GM18526 (cell line): ENCODE results near the gene SH2B2.

Source experiments
- POLR2A ChIP-seq: IDR thresholded peaks from 3 replicates; pipeline ENCODE4 v1.6.1; 2011; ENCODE audit not compliant: insufficient read length; ENCODE audit errors: extremely low read depth

The SH2B2 gene

DNA sequence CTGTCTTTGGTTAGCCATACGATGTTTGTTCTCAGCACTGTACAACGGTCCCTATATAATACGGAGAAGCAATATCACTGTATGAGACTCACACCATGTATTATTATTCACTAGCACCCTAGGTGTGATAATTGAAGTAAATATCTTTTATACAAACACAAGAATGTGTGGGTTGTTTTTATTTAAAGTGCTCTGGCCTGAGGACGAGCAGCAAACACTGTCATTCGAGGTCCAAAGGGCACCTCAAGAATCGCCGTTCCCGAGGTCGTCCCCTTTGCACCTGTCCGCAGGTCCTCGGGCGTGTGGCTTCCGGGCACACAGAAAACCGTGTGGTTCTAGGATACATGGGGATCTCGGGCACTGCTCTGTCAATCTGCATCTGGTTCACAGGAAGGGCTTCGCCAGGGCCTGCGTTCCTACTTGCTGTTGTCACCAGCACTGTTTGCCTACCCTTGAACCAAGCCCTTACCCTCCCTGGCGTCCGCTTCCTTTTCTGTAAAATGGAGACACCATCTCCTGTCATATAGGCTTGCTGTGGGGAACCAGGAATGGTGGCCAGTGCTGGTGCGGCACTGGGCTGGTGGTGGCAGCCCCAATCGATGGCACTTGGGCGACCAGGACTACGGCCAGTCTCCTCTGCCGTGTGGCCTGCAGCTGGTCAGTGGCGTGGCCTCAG lies 28.5 kb upstream of the SH2B2 start:
- TF ChIP-seq POLR2A: no peak

DNA sequence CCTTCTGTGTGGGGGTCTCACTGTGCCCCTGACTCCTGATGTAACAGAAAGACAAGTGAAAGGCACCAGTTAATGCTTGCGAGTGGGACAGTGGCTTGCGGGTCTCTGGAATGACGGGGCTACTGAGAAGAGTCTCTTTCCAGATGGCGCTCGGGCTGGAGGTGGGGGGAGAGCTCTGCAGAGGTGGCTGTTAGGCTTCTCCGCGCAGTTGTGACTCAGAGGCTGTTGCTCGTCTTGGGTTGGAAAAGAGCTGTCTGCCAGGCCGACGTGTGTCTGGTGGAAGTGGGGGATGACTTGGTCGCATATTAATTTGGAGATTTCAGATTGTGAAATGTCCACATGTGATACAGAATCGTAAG lies 27.9 kb upstream of the SH2B2 start:
- no peak for TF ChIP-seq POLR2A

DNA sequence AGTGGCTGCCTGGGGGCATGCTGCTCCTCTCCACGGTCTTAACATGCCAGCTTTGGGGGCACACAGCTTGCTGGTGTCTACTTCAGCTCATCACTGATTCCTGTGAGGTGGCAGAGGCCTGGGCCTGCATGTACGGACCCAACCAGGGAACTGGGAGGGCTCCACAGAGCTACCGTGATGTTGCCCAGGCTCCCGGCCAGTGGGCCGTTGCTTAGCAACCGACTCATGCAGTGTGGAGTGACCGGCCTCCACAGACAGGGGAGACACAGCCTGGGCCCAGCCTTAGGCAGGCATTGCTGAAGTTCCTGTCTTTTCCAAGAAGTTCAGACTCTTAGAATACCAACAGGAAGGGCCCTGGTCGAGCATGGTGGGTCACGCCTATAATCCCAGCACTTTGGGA lies 25.8 kb upstream of the SH2B2 start:
- TF ChIP-seq POLR2A: no peak

DNA sequence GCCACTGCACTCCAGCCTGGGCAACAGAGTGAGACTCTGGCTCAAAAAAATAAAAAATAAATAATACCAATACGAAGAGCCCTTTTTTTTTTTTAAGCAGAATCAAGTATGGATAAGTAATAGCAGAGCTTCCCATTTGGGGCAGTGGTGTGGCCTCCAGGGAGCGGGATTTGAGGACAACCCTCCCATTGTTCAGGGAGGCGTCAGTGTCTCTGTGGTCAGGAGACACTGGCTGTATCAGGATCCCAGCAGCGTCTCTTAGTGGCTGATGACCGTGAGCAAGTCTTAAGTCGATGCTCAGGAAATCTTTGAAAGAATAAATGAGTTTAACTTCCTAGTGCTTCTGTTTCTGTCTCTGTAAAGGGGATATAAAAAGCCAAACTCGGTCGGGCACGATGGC lies 25.2 kb upstream of the SH2B2 start:
- TF ChIP-seq POLR2A: no peak

DNA sequence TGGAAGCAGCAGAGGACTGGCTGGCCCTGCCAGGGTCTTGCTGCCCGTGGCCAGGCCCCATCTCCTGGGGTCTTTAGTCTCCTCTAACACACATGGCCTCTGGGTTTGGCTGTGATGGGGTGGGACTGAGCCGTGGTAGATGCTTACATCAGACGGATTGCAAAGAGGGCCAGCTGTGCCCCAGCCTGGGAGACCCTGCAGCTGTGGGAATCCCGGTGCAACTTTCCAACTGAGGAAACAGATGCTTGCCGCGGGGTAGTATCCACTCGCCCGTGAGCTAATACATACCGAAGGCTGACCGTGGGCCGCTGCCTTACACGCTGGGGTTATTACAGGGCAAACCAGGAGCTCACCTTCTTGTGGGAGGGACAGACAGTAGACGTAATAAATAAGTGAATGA lies 24.1 kb upstream of the SH2B2 start:
- TF ChIP-seq POLR2A: no peak

DNA sequence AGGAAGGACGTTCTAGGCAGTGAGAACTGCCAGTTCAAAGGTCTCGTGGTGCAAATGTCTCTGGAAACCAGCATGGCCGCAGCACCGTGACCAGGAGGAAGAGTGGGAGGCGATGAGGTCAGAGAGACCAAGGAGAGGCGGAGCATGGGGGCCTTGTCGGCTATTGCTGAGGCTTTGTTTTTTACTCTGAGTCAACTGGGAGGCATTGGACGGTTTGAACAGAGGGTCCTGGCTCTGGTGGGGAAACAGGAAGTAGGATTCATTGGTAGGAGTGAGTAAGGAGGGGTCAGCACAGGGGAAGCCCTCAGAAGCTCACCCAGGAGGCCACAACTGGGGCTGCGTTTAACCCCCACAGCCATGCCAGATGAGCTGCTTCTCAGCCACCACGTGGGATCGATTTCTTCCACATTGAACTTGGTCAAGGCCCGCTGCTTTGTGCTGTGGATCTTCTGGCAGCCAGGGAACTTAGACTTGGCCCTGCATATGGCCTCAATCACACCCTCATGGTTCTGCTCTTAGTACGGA lies 22.2 kb upstream of the SH2B2 start:
- TF ChIP-seq POLR2A: no peak

DNA sequence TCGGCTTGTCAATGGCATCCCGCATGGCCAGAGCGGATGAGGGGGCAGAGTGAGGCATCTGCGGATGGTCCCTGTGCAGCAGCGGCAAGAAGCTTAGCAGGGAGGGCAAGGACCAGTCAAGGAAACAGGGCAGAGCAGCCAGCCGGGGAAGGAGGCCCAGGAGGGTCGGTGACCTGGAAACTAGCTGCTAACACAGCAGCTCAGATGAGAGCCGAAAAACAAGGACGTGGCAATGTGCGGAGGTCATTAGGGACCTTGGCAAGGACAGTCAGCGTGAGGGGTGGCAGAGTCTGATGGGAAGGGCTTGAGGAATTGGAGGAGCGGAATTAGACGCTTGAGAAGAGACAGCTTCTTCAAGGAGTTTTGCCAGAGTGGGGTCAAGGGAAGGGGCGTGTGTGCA lies 20.1 kb upstream of the SH2B2 start:
- no peak for TF ChIP-seq POLR2A

DNA sequence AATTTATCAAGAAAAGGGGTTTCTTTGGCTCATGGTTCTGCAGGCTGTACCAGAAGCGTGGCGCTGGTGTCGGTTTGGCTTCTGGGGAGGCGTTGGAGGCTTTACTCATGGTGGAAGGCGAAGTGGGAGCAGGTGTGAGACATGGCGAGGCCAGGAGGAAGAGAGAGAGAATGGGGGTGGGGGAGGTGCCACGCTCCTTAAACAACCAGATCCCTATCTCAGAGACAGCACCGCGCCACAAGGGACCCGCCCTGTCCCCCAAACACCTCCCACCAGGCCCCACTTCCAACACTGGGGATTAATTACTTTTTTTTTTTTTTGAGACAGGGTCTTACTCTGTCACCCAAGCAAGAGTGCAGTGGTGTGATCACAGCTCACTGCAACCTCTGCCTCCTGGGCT lies 18.0 kb upstream of the SH2B2 start:
- no peak for TF ChIP-seq POLR2A

DNA sequence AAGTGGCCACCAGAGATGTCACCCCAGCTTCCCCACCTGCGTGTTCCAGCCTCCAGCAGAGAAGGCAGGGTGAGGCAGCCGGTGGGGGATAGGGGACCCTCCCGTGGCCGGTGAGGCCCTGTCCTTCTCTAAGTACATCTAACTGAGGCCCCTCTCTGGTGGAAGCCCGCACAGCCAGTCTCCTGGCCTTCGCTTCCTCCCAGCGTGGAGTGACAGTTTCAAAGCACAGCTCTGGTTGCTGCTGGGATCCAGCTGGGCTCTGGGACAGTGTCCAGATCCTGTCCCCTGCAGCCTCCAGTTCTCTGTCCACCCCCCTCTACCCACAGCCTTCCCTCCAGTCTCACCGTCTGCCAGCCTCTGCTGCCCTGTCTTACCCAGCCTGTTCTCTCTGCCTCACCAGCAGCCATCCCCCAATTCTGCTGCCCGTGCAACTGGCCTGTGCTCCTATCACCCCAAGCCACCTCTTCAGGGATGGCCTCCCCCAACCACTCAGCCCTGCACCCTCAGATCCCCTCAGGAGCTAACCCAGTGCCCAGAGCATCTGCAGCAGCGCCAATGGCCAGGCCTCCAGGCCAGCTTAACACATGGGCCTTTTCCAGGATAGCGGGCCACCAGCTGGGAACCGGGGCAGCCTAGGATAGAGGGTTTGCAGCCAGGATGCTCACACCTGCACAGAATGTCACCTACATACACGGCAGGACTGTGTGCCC lies 16.3 kb upstream of the SH2B2 start:
- no peak for TF ChIP-seq POLR2A

DNA sequence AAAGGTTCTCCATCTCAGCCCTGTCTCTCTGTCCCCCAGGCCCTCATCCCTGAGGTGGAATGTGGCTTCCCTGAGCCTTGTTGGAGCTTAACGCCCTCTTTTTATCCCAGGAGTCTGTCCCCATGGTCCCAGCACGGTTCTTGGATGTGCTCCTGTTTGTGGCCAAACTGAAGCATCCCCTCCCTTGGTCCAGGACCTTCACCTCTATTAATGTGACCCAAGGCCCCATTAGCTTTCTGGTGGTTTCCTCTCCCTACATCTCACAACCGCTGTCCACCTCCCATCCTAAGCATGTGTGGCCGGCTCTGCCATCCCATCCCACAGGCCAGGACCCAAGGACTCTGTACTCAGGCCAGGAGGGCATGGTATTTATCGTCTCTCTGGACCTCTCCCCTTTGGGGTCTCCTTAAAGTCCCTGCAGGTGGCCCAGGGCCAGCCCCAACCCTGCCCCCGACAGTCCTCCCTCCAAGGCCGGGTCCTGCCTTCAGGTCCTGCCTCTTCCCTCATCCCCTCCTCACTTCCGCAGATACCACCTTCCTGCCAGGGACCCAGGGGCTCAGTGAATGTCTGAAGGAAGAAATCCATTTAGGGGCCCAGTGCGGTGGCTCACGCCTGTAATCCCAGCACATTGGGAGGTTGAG lies 15.4 kb upstream of the SH2B2 start:
- no peak for TF ChIP-seq POLR2A

DNA sequence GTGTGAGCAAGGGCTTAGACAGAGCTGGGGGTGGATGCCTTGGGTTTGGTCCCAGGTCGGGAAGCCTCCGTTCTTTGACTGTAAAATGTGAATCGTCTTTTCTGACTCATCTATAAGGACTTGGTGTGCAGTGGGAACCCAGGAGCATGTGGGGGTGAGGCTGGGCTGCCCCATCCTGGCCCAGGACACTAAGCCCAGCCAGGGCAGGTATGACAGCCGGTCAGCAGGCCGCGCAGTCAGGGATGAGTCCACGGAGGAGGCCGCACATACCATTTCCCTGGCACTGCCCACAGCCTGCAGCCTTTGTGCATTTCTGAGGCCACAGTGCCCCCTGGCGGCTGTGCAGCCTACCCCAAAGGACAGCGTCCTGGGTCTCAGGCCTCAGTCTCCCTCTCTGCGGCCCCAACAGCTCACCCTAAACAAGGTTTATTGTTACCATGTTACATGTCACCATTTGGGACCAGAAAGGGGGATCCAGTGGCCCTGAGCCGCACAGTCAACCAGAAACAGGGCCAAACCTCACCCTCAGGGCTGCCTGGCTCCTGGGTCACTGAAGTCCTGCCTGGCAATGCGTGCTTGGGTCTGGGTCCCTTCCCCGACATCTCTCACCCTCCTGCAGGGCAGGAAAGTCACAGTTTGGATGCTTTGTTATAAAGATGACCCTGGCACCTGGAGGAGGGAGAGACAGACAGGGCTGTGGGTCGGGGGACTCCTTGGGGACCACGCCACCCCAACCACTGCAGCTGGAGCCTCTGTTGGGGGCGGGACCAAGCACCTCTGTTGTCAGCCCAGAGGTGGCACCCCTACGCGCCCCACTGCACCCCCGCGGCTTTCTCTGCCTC lies 14.4 kb upstream of the SH2B2 start:
- TF ChIP-seq POLR2A: no peak

DNA sequence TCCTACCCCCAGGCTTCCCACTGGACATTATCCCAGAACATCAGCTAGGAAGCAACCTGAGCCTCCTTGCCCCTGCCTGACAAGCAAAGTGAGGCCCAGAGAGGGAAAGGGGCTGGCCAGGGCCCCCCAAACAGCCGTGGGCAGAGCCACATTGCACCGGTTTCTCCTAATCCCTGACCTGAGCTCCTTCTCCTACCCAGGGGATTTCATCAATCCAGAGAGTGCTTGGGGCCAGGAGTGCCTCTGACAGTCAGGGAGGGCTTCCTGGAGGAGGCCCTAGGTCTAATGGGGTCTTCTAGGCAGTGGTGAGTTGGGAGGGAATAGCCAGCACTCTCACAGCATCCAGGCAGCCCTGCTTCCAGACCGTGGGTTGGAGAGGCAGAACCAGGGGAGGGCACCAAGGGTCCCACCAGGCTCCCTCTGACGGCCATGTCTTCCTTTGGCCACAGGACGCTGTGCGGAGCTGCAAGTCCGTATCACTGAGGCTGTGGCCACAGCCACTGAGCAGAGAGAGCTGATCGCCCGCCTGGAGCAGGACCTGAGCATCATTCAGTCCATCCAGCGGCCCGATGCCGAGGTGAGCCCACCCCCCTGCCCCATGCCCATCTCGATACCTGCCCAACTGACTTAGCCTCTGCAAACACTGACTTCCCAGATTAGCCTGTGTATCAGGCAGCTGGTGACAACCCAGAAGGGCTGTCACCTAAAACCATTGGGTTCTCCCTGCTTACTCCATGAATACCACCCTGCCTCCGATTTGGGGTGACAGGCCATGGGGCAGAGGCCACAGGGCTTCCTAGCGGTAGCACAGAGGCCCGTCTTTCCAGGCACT lies 13.5 kb upstream of the SH2B2 start:
- TF ChIP-seq POLR2A: no peak

DNA sequence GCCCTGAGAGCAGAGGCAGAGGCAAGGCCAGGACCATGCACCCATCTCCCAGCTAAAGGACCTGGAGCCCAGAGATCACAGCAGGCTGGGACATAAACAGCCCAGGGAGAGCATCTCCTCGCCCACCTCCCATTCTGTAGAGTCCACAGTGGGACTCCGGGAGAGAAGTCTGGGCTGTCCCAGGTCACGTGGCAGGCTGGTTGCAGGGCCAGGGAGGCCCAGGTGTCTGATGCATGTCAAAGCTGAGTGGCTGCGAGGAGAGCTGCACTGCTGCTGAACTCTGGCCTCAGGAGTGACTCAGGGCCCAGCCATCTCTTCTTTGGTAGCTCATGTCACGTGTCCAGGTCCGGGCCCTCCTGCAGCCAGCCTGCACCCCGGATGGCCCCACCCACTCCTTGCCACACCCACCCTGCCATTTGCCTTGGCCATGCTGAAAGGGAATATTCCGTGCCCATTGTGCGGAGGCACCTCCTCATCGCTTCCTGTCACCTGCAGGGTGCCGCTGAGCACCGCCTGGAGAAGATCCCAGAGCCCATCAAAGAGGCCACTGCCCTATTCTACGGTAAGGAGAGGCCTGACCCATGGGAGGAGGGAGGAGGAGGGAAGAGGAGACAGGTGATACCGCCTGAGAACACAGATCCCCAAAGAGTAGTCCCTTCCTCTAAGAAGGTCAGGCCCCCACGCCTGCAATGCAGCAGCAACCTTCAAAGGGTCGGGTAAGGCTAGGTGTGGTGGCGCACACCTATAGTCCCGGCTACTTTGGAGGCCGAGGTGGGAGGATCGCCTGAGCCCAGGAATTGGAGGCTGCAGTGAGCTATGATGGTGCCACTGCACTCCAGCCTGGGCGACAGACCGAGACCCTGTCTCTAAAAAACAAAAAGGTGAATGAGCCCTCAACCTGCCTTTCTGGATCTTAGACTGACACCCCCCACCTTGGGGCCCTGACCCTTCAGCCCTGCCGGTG lies 12.6 kb upstream of the SH2B2 start:
- no peak for TF ChIP-seq POLR2A
